Measurements from ENCODE around the gene ANKH.

DNA sequence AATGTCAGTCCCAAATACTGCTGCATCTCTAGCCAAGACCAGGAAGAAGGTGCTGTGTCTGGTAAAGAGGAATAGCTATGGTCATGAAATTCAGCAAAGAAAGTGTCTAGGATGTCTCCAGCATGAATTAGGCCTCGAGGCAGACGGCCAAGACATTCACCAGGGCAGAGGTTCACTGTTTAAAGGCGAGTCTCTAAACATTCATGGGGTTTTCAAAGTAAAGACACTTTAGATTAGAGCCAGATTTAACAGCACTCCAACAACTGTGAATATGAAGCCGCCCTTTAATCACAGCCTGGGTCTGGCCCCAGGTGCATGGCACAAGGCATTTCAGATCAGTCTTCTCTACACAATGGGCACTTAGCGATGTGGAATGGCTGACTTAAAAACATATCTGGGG lies 95.0 kb downstream of the ANKH start:
- TF ChIP-seq RFX5 (IDR thresholded peaks at IDR 0.05) (no peak), NFE2L2 (conservative IDR thresholded peaks at IDR 0.05; ENCODE audit: low read length) (no peak), SMC3 (IDR thresholded peaks at IDR 0.05) (no peak), POLR2A (IDR thresholded peaks at IDR 0.05; ENCODE audit: low read length) (no peak), CEBPB (IDR thresholded peaks at IDR 0.05) (no peak)
- TF ChIP-seq, protein P1, sequence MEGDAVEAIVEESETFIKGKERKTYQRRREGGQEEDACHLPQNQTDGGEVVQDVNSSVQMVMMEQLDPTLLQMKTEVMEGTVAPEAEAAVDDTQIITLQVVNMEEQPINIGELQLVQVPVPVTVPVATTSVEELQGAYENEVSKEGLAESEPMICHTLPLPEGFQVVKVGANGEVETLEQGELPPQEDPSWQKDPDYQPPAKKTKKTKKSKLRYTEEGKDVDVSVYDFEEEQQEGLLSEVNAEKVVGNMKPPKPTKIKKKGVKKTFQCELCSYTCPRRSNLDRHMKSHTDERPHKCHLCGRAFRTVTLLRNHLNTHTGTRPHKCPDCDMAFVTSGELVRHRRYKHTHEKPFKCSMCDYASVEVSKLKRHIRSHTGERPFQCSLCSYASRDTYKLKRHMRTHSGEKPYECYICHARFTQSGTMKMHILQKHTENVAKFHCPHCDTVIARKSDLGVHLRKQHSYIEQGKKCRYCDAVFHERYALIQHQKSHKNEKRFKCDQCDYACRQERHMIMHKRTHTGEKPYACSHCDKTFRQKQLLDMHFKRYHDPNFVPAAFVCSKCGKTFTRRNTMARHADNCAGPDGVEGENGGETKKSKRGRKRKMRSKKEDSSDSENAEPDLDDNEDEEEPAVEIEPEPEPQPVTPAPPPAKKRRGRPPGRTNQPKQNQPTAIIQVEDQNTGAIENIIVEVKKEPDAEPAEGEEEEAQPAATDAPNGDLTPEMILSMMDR (IDR thresholded peaks at IDR 0.05) = no peak
- TF ChIP-seq, protein P2, sequence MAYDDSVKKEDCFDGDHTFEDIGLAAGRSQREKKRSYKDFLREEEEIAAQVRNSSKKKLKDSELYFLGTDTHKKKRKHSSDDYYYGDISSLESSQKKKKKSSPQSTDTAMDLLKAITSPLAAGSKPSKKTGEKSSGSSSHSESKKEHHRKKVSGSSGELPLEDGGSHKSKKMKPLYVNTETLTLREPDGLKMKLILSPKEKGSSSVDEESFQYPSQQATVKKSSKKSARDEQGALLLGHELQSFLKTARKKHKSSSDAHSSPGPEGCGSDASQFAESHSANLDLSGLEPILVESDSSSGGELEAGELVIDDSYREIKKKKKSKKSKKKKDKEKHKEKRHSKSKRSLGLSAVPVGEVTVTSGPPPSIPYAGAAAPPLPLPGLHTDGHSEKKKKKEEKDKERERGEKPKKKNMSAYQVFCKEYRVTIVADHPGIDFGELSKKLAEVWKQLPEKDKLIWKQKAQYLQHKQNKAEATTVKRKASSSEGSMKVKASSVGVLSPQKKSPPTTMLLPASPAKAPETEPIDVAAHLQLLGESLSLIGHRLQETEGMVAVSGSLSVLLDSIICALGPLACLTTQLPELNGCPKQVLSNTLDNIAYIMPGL (CRISPR knock-in tag; IDR thresholded peaks at IDR 0.05; ENCODE audit: borderline replicate concordance) = no peak
- TF ChIP-seq, protein P3, sequence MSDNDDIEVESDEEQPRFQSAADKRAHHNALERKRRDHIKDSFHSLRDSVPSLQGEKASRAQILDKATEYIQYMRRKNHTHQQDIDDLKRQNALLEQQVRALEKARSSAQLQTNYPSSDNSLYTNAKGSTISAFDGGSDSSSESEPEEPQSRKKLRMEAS (IDR thresholded peaks at IDR 0.05) = no peak
- TF ChIP-seq, protein P4, sequence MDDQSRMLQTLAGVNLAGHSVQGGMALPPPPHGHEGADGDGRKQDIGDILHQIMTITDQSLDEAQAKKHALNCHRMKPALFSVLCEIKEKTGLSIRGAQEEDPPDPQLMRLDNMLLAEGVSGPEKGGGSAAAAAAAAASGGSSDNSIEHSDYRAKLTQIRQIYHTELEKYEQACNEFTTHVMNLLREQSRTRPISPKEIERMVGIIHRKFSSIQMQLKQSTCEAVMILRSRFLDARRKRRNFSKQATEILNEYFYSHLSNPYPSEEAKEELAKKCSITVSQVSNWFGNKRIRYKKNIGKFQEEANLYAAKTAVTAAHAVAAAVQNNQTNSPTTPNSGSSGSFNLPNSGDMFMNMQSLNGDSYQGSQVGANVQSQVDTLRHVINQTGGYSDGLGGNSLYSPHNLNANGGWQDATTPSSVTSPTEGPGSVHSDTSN (IDR thresholded peaks at IDR 0.05) = no peak
